GM21447 (cell line): ENCODE measurements around the gene PPP1R1B.
"Not testable (repeated sequence)": the region's sequence is repeated elsewhere in the genome, so short reads cannot be mapped to it uniquely, and the experiment has no call there.

Source experiments
- ATAC-seq: cut with Tn5 transposase; IDR thresholded peaks from one replicate; pipeline ENCODE4 v1.9.1; 2021; ENCODE audit not compliant: unreplicated experiment

The PPP1R1B gene

DNA sequence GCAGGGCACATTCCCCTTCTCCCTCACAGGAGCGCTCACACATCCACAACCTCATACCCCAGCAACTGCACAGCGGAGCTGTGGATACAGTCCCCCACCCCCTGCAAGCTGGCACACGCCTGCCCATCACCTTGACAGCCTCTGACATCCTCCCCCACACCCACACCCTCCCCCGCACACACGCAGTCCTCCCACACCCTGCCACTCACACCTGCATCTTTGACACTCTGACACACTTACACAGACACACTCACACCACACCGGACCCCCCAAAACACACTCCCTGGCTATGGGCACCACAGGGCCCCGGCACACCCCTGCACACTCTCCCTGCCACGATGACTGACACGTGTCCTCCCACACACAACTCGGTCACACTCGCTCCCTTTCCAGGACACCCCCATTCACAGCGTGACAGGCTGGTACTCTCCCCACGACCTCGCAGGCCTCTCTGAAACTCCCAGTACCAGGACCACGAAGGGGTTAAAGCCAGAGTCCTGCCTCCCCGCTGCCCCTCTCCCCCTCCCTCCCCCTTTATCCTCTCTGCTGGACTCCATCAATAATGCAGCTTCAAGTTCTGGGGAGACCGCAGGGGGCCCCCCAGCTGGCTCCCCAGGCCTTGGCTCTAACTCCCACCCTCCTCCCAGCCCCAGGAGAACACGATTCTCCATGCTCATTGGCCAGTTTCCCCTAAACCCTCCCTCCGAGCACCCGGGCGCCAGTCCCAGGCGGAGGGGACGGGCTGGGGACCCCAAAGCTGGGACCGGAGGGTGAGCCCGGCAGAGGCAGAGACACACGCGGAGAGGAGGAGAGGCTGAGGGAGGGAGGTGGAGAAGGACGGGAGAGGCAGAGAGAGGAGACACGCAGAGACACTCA is at the start of gene PPP1R1B:
Gene PPP1R1B (plus strand): TSS at position 782 of the 876 bp plus-strand sequence. CDS start 441 bp downstream, outside the sequence.
- ATAC-seq: no peak

DNA sequence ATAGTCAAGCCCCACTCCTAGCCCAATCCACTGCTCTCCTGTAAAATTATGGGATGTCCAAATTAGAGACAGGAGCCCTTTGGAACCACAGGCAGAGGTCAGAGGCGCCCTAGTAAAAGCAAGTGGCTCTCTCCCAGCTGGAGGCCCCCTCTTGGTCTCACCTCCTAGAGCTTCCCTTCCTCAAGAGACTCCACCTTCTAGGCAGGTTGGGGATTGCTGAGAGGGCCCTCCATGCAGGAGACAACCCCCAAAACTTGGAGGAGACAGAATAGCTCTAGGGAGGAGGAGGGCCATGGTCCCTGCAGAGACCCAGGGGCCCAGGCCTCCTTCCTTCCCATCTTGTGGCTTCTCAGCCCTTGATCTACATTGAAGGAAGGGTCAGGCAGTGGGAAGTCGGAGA is 48.5 kb upstream of the PPP1R1B start:
- no peak for ATAC-seq

DNA sequence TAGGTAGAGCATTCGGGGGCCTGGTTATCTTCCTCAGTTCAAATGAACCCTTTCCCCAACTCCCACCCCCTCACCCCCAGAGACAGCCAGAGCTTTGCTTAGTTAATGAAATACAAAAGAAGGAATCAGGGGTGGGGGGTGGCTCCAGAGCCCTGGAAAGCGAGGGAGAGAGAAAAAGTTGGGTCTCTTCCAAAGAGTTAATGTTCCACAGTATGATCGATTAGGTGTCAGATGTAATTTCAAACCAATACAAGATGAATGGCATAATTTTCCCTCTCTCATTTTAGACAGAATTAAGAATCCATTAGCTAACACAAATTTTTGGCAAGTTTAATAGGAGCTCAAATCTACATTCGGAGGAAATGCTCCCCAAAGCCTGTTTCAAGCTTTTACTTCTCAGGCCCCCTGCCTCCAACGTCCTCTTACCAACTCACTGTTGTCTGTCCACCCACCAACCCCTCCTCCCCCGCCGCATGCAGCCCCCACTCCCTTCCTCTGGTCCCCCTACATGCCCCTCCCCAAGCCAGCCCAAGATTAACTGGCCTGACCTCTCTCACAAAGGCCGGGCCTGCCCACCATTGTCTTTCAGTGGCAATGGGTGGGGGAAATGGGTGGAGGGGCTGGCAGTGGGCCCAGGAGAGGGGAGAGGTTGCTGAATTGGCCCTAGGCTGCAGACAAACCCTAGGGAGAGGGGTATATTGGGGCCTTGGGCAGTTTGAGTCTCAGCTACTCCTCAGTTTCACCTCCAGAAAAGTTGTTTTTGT is 47.3 kb upstream of the PPP1R1B start:
- ATAC-seq: no peak

DNA sequence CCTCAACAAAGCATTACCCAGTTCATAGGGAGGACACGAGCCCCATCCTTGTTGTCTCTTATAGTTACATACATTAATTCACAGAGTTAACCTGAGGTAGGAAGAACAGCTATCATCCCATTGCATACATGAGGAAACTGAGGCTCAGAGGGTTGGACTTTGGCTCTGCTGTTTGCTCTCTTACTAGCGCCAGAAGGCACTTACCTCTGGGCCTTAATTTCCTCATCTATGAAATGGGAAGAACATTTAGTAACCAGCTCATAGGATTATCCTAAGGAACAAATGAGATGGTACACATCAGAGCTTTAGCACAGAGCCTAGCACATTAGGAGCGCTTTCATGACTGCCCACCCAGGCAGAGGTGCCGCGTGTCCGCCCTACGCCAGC is 46.7 kb upstream of the PPP1R1B start:
- ATAC-seq: no peak

DNA sequence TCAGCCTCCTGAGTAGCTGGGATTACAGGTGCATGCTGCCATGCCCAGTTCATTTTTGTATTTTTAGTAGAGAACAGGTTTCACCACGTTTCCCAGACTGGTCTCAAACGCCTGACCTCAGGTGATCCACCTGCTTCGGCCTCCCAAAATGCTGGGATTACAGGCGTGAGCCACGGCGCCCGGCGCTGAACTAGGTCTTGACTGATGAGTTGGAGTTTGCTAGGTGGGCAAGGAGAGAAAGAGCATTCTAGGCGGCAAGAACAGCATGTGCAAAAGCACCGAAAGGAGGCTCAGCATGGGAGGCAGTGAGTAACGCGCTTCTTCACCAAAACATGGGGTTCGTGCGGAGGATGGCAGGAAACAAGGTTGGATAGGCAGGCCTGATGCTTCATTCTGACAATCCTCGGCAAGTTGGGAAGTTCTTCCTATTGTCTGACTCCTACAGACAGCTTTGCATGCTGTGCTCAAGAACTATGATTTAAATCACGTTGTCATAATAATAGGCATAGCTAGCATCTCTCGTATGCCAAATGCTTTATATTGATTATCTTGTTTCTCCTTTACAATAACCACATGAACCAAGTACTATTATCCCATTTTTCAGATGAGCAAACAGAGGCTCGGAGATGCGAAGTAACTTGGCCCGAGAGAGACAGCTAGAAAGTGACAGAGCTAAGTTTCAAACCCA is 45.5 kb upstream of the PPP1R1B start:
- no peak for ATAC-seq

DNA sequence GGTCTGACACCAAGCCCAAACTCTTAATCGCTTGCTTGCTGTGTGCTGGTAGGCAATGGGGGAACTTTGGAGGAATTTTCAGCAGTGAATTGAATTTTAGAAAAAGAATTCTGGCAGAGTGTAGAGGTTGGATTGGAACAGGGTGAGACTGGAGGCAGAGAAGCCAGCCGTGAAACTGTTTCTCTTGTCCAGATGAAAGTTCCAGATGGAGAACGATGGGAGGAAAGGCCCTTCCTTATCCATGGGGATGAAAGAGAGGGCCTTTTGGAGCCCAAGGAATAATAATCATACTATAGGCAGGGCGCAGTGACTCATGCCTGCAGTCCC is 45.0 kb upstream of the PPP1R1B start:
- ATAC-seq: no peak

DNA sequence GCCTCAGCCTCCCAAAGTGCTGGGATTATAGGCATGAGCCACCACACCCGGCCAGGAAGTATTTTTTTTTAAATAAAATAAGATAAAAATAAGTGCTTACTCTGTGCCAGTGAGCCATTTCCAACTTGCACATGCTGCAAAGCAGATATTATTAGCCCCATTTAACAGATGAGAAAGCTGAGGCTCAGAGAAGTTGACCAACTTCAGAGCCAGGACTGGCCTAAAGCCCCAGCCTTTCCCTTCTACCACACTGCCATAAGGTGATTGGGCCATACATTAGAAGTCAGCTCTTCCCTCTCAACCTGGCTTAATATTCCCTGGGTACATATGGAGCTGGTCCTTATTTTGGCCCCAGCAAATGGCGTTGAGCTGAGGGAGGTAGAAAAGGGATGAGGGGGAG is 44.1 kb upstream of the PPP1R1B start:
- ATAC-seq: no peak

DNA sequence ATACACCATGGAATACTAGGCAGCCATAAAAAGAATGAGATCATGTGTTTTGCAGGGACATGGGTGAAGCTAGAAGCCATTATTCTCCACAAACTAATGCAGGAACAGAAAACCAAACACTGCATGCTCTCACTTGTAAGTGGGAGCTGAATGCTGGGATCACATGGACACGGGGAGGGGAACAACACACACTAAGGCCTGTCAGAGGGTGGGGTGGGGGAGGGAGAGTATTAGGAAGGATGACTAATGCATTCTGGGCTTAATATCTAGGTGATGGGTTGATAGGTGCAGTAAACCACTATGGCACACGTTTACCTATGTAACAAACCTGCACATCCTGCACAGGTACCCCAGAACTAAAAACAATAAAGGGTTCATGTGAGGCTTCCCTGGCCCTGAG is 36.6 kb upstream of the PPP1R1B start:
- not testable (repeated sequence) for ATAC-seq

DNA sequence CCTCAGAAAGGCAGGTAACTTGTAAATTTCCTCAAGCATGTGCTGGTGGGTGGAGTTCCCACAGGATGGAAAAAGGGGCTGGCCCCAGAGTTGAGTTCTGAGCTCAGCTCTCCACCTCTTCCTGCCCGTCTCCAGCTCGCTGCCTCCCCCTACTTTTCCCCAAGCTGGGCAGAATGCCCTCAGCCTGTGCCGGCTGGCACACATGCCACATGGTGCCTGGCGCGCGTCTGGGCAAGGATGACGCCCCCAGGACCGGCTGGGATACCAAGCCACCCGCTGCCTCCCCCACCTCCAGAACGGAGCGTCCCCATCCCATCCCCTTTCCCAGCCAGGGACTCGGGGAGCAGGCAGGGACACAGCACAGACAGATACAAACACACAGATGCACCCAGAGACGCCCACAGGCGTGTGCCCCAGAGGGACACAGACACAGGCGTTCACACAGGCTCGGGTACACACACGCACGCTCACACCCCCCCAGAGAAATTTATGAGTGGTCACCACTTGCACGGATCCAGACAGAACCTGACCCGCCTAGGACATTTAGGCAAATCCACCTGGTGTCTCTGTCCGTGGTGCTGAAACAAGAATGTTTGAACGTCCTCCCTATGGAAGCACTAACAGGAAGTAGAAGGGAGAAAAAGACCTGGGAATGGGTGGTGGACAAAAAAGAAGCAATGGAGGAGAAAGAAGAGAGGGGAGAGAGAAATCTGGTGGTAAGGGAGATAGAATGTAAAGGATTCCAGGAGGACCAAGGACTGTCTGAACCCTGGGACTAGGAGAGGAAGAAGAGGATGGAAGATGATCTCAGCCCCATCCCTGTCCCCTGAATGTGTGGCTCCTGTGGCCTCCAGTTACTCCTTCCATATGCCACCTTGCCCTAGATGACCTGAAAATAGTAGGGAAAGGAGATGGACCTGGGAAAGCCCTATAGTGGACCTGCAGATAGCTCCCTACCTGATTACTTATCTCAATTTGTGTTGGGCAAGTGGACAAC is 34.5 kb upstream of the PPP1R1B start:
- ATAC-seq: no peak

DNA sequence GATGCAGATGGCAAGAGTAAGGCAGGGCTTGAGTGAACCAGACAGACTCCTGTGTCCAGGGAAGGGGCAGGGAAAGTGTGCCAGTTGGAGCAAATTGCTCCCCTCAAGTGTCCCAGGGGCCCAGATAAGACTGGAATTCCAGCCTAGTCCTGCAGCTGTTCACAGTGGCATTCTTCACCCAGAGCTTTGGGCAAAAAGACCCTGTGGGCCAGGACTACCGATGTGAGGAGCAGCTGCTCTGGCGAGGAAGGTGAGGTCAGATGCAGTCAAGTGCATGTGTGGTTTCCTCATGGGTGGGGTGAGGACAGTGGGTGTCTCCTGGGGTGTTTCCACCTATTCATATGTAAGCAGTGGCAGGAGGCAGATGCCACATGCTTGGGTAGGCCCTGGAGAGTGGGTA is 33.4 kb upstream of the PPP1R1B start:
- ATAC-seq: no peak

DNA sequence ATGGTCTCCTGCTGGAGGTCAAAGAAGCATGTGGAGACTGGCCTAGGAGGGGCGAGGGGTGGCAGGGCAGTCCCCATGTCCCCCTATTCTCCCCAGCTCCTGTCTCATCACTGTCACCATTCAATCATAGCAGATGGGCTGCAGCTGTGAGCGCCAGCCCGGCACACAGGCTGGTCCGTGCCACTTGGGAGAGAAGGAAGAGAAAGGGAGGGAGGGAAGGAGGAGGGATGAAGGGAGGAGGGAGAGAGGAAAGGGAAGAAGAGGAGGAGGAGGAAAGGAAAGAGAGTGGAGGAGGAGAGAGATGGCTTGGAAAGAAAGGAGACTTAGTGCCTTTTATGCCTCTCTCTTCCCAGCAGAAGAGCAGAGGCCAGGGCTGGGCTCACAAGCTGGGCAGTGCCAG is 31.5 kb upstream of the PPP1R1B start:
- ATAC-seq: no peak

DNA sequence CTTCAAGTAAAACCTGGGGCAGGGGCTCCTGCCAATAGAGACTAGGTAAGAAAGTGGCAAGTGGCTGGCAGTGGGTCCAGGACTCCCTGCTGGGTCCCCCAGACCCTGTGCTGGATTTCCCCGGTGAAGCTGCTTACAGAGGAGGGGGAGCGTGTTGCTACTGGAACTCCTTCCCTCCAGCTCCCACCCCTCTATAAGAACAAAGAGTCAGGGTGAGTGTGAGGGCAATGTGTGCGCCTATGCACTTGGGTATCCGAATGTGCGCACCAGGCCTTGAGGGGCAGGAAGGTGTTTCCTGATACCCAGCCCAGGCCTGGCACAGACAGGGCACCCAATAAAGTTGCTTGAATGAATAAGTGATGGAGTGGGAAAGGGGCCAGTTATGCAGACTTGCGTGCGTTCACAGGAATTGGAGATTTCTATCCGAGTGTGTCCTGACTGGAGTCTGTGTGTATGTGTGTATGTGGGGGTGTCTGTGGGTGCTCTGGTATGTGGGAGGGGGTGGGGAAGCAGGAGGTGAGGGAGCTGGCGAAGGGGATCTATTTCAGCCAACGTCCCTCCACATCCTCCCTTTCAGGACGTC is 30.7 kb upstream of the PPP1R1B start:
- no peak for ATAC-seq

DNA sequence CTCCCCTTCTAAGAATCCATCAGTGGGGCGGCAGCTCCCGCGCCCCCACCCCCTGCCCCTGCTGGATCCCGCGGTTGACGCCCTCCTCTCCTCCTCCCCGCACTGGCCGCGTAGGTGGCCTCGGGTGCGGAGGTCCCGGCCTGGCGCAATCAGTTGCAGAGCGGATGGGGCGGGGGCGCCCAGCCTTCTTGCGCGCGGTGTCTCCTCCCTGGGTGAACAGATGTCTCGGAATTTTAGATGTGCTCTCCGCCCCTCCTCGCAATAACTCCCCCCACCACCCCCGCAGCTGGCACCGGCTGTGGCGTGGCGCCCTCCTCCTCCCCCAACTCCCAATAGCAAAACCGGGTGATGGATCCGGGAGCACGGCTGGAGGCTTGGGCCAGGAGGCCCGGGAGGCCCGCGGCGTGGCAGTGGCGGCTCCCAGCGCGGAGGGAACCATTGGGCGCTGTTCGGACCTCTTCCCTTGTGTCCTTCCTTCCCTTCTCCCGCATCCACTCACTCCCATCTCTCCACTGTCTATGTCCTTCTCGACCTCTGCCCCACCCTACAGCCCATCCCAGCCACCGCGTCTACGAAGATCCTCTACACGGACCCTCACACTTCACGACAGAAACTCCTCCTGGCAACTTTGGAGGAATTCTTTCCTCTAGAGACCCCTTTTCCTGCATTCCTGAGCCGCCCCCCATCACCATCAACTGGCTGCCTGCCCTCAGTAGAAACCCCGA is 30.0 kb upstream of the PPP1R1B start:
- no peak for ATAC-seq

DNA sequence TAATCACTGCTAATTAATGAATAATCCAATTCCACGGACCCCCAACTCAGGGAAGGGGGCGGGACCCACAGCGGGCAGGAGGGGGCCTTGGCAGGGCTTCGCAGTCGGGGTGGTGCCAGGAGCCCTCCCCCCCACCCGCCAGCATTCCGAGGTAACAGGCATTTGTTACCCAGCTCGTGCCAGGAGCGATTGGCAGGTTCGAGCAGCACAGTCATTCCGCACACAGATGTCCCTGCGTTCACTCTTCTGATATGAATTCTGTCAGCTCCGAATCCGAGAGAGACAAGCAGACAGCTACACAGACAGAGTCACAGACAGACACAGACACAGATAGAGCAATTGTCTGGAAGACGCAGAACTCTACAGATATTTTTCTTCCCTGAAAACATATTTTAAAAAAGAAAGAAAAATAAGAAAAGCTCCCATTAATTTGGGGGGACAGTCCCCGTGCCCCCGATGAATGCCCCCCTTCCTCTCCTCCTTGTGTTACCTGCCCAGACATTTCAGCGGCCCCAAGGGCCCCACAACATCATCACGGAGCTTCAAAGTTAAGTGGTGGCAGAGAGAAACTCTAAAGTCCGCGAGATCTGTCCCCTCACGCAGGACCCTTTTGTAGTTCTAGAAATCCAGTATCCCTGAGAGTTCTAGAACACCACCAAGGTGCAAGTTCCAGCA is 29.2 kb upstream of the PPP1R1B start:
- ATAC-seq: no peak

DNA sequence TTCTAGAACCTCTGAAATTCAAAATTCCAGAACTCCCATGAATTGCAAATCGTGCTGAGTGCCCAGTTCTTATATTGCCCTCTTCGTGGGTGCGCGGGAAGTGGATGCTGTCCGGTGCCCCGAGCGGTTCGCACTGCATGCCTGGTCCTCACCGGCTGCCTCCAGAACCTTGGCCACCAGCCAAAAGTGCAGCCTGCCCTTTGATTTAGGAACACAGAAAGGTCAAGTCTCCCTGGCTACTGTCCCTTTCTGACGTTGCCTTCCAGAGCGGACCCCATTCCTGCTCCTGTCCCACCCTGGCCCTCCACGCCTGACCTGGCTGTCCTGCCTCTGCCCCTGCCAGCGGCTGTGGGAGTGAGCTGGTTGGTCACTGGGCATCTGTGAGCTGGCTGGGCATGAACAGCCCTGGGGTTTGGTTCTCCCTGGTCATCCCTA is 28.7 kb upstream of the PPP1R1B start:
- ATAC-seq: no peak

DNA sequence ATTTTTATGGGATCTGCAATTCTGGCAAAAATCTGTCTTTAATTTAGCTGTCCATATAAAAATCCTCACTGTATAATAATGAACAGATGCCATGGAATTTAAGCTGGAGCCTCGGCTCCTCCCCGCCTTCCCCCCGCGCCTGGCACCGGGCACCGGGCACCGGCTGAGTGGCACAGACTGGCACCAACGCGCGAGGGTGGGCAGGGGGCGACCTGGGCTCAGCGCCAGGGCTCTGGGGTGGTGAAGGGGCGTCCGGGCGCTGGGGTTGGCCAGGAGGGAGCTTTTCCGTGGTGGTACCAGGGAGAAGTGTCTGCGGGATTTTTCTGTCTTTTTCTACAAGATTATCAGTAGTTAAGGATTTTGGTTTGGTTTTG is 28.1 kb upstream of the PPP1R1B start:
- no peak for ATAC-seq

DNA sequence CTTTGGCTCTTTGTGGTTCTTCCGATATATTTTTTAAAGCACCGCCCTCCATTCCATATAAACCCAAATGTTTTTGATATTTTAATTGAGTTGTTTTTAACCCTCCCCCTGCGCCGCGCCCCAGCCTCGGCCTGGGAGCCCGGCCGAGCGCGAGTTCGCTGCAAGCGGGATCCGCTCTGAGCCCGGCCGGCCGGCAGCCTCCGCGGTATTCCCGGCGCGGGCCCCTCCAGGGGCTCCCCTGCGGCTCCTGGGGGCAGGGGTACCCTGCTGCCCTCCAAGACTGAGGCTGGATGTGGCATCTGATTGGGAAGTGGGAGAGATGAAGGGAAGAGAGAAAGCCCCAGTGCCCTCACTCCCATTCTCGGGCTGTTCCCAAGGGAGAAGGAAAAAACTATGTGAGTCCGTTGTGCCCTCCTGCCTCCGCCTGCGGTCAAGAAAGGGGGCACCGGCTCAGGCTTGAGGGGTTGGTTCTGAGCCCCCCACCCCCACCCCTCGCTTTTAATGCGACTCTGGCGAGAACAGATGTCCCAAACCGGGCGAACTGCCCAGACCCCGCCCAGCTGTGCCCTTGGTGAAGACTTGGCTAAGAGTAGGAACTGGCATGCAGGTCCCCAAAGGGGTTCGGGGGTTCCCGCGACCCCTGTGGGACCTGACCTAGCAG is 27.6 kb upstream of the PPP1R1B start:
- no peak for ATAC-seq

DNA sequence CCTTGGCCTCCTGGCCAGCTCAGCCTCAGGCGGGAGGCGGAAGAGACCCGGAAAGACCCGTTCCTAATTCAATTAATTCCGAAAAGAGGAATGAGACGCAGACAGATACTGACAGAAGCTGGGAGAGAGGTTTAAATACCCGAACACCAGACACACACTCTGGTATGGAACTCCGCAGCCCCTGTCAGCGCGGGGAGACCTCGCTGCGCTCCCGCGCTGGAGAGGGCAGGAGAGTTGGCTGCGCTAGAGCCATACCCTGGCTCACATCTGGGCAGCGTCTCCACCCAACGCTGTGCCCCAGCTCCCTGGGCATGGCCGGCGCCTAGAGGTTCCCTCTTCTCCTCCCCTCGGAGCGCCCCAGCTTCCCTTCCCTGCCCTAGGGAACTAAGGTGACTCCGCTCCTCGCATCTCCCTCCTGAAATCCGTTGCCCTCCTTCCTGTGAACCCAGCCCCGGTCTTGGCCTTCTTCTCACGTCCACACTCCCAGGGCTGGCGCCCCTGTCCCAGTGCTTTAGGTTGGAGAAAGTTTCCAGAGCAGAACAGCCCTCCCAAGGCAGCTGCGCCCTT is 27.0 kb upstream of the PPP1R1B start:
- no peak for ATAC-seq
